ENCODE data around the gene ATP8B4.

Gene ATP8B4

GRCh38 chr15:50009634-50010033, 109.4 kb downstream of the ATP8B4 start:
- DNase-seq (ENCODE audit: low read depth) = no peak
- H3K4me3 ChIP-seq (ENCODE audit: low read depth, low read length) = no peak overlapping the region
- no peak for TF ChIP-seq CTCF (IDR thresholded peaks at IDR 0.05; ENCODE audit: insufficient read depth, low read depth, low read length, missing control alignments)

GRCh38 chr15:50003786-50004334, 115.2 kb downstream of the ATP8B4 start:
- peak; percentile 87 for TF ChIP-seq CTCF (IDR thresholded peaks at IDR 0.05; ENCODE audit: insufficient read depth, low read depth, low read length, missing control alignments)
- DNase-seq (ENCODE audit: low read depth) = peak; percentile 90
- H3K4me3 ChIP-seq (ENCODE audit: low read depth, low read length) = no peak overlapping the region

- no peak overlapping the region for H3K4me3 ChIP-seq (ENCODE audit: low read depth, low read length)
- no peak for DNase-seq (ENCODE audit: low read depth)
Observed at GRCh38 chr15:49991587-49991986, 127.4 kb downstream of the ATP8B4 start.

GRCh38 chr15:49990835-49991545, 128.0 kb downstream of the ATP8B4 start:
- DNase-seq (ENCODE audit: low read depth) = no peak
- TF ChIP-seq CTCF (IDR thresholded peaks at IDR 0.05; ENCODE audit: insufficient read depth, low read depth, low read length, missing control alignments) = no peak
- no peak overlapping the region for H3K4me3 ChIP-seq (ENCODE audit: low read depth, low read length)

More at GRCh38 chr15:49991587-49991986, 127.4 kb downstream of the ATP8B4 start:
- TF ChIP-seq CTCF (IDR thresholded peaks at IDR 0.05; ENCODE audit: insufficient read depth, low read depth, low read length, missing control alignments) = no peak

- H3K4me3 ChIP-seq (ENCODE audit: low read depth, low read length) = no peak overlapping the region
- TF ChIP-seq CTCF (IDR thresholded peaks at IDR 0.05; ENCODE audit: insufficient read depth, low read depth, low read length, missing control alignments) = no peak
- no peak for DNase-seq (ENCODE audit: low read depth)
Observed at GRCh38 chr15:49989498-49989897, 129.5 kb downstream of the ATP8B4 start.

- no peak for DNase-seq (ENCODE audit: low read depth)
- H3K4me3 ChIP-seq (ENCODE audit: low read depth, low read length) = no peak overlapping the region
- TF ChIP-seq CTCF (IDR thresholded peaks at IDR 0.05; ENCODE audit: insufficient read depth, low read depth, low read length, missing control alignments) = no peak
Observed at GRCh38 chr15:49988766-49989165, 130.3 kb downstream of the ATP8B4 start.

GRCh38 chr15:49987896-49988295, 131.1 kb downstream of the ATP8B4 start:
- no peak for TF ChIP-seq CTCF (IDR thresholded peaks at IDR 0.05; ENCODE audit: insufficient read depth, low read depth, low read length, missing control alignments)
- no peak overlapping the region for H3K4me3 ChIP-seq (ENCODE audit: low read depth, low read length)
- no peak for DNase-seq (ENCODE audit: low read depth)
